Ishikawa (cell line): ENCODE results near the gene ABCC5.

Source experiments
- CEBPB ChIP-seq: IDR thresholded peaks from 2 replicates; pipeline ENCODE4 v1.6.1; 2012
- EP300 ChIP-seq: IDR thresholded peaks from 2 replicates; pipeline ENCODE4 v1.6.1; 2012; ENCODE audit warnings: borderline replicate concordance
- REST ChIP-seq: IDR thresholded peaks from 2 replicates; pipeline ENCODE4 v1.6.1; 2012; ENCODE audit warnings: low read depth, mild to moderate bottlenecking
- TAF1 ChIP-seq: IDR thresholded peaks from 2 replicates; pipeline ENCODE4 v1.6.1; 2012; ENCODE audit warnings: low read depth, mild to moderate bottlenecking

GRCh38 chr3:184005941-184006507 is 11.7 kb downstream of the ABCC5 start:
- TF ChIP-seq CEBPB: peak; percentile 45; the same call in 1 of the 2 replicates
- peak; percentile 61; the same call in 1 of the 2 replicates for TF ChIP-seq EP300
- 0 out of 2 replicates have a peak, but pooled peaks have one; percentile 24 for TF ChIP-seq TAF1
- TF ChIP-seq REST: no peak
